Measurements from ENCODE around the gene ABI3BP. TPM values are rescaled to one million over a fixed set of nuclear protein-coding genes. Genes with fewer than 3 reads are reported as not detected.

Gene ABI3BP
- total and polyA plus RNA-seq, 5 experiments from 2014 or later, result not detected

GRCh38 chr3:100782906-100783305, 210.3 kb downstream of the ABI3BP start:
- ATAC-seq (no peak), DNase-seq (no peak)
- Mint-ChIP-seq H3K4me1 (no peaks in the 10 kb centered on the region), H3K27me3 (peaks cover 0 to 2% (median 0%) of the 10 kb centered on the region in 5 donors), H3K9me3 (peaks cover 0 to 14% (median 4%) of the 10 kb centered on the region in 9 donors), H3K4me3 (no peak overlapping the region), H3K36me3 (peaks cover 0 to 5% (median 0%) of the 10 kb centered on the region in 3 donors), H3K27ac (no peak overlapping the region)
- POLR2A ChIA-PET, result no interaction called here

- Mint-ChIP-seq H3K36me3 (peaks cover 0 to 5% (median 0%) of the 10 kb centered on the region in 3 donors), H3K27me3 (peaks cover 0 to 2% (median 0%) of the 10 kb centered on the region in 5 donors), H3K9me3 (peaks cover 0 to 14% (median 4%) of the 10 kb centered on the region in 9 donors), H3K4me3 (no peak overlapping the region), H3K4me1 (no peaks in the 10 kb centered on the region), H3K27ac (no peak overlapping the region)
- ATAC-seq (no peak), DNase-seq (no peak)
- POLR2A ChIA-PET, result no interaction called here
Measured at GRCh38 chr3:100782348-100782747, 210.9 kb downstream of the ABI3BP start.

- no peak overlapping the region for H3K27ac Mint-ChIP-seq
- H3K4me1 Mint-ChIP-seq, result no peaks in the 10 kb centered on the region
- no peak for DNase-seq
- POLR2A ChIA-PET, result no interaction called here
- ATAC-seq, result no peak
- H3K9me3 Mint-ChIP-seq, result peaks cover 0 to 14% (median 4%) of the 10 kb centered on the region in 9 donors
- H3K27me3 Mint-ChIP-seq, result peaks cover 0 to 2% (median 0%) of the 10 kb centered on the region in 5 donors
- H3K4me3 Mint-ChIP-seq, result no peak overlapping the region
- H3K36me3 Mint-ChIP-seq, result peaks cover 0 to 5% (median 0%) of the 10 kb centered on the region in 3 donors
Measured at GRCh38 chr3:100781301-100781700, 211.9 kb downstream of the ABI3BP start.

- Mint-ChIP-seq H3K9me3 (peaks cover 0 to 6% (median 2%) of the 10 kb centered on the region in 9 donors), H3K27ac (no peak overlapping the region), H3K4me3 (no peak overlapping the region), H3K27me3 (peaks cover 0 to 1% (median 0%) of the 10 kb centered on the region in 5 donors), H3K4me1 (no peaks in the 10 kb centered on the region), H3K36me3 (no peaks in the 10 kb centered on the region)
- ATAC-seq, result no peak
- DNase-seq, result no peak
- POLR2A ChIA-PET, result no interaction called here
Measured at GRCh38 chr3:100780071-100780622, 213.1 kb downstream of the ABI3BP start.

- Mint-ChIP-seq H3K27me3 (no peaks in the 10 kb centered on the region), H3K36me3 (no peaks in the 10 kb centered on the region), H3K4me3 (no peak overlapping the region), H3K9me3 (peaks cover 0 to 3% (median under 1%) of the 10 kb centered on the region in 9 donors), H3K27ac (no peak overlapping the region), H3K4me1 (no peaks in the 10 kb centered on the region)
- ATAC-seq, result no peak
- POLR2A ChIA-PET, result no interaction called here
- DNase-seq, result no peak
Measured at GRCh38 chr3:100779480-100779879, 213.7 kb downstream of the ABI3BP start.

GRCh38 chr3:100777271-100777670, 215.9 kb downstream of the ABI3BP start:
- no peak for ATAC-seq
- Mint-ChIP-seq H3K36me3 (peaks cover 0 to 4% (median 1%) of the 10 kb centered on the region in 3 donors), H3K9me3 (peaks cover 0 to 7% (median 0%) of the 10 kb centered on the region in 9 donors), H3K4me3 (no peak overlapping the region), H3K27ac (no peak overlapping the region), H3K27me3 (no peaks in the 10 kb centered on the region), H3K4me1 (no peaks in the 10 kb centered on the region)
- DNase-seq, result no peak
- POLR2A ChIA-PET, result no interaction called here

- no peak overlapping the region for H3K4me3 Mint-ChIP-seq
- peaks cover 0 to 5% (median 1%) of the 10 kb centered on the region in 3 donors for H3K36me3 Mint-ChIP-seq
- peaks cover 0 to 10% (median 0%) of the 10 kb centered on the region in 9 donors for H3K9me3 Mint-ChIP-seq
- no peak for ATAC-seq
- POLR2A ChIA-PET, result no interaction called here
- no peak overlapping the region for H3K27ac Mint-ChIP-seq
- DNase-seq, result no peak
- no peaks in the 10 kb centered on the region for H3K27me3 Mint-ChIP-seq
- no peaks in the 10 kb centered on the region for H3K4me1 Mint-ChIP-seq
Measured at GRCh38 chr3:100776746-100777145, 216.5 kb downstream of the ABI3BP start.

GRCh38 chr3:100776097-100776729, 217.0 kb downstream of the ABI3BP start:
- Mint-ChIP-seq H3K36me3 (peaks cover 0 to 5% (median 1%) of the 10 kb centered on the region in 3 donors), H3K27me3 (no peaks in the 10 kb centered on the region), H3K9me3 (peaks cover 0 to 10% (median 0%) of the 10 kb centered on the region in 9 donors), H3K4me3 (no peak overlapping the region), H3K27ac (no peak overlapping the region), H3K4me1 (no peaks in the 10 kb centered on the region)
- ATAC-seq (no peak), DNase-seq (no peak)
- POLR2A ChIA-PET, result no interaction called here

- Mint-ChIP-seq H3K36me3 (peaks cover 0 to 5% (median 1%) of the 10 kb centered on the region in 3 donors), H3K27ac (no peak overlapping the region), H3K4me1 (no peaks in the 10 kb centered on the region), H3K4me3 (no peak overlapping the region), H3K9me3 (peaks cover 0 to 10% (median 0%) of the 10 kb centered on the region in 9 donors), H3K27me3 (no peaks in the 10 kb centered on the region)
- ATAC-seq (no peak), DNase-seq (no peak)
- POLR2A ChIA-PET, result no interaction called here
Measured at GRCh38 chr3:100775669-100776068, 217.6 kb downstream of the ABI3BP start.

GRCh38 chr3:100775226-100775625, 218.0 kb downstream of the ABI3BP start:
- Mint-ChIP-seq H3K36me3 (peaks cover 0 to 5% (median 1%) of the 10 kb centered on the region in 3 donors), H3K9me3 (peaks cover 0 to 10% (median 0%) of the 10 kb centered on the region in 9 donors), H3K27ac (no peak overlapping the region), H3K4me1 (no peaks in the 10 kb centered on the region), H3K27me3 (peaks cover 0 to under 1% (median 0%) of the 10 kb centered on the region in 5 donors), H3K4me3 (no peak overlapping the region)
- DNase-seq, result no peak
- ATAC-seq, result no peak
- POLR2A ChIA-PET, result no interaction called here

GRCh38 chr3:100769693-100770092, 223.5 kb downstream of the ABI3BP start:
- no peak overlapping the region for H3K4me3 Mint-ChIP-seq
- H3K27me3 Mint-ChIP-seq, result peaks cover 0 to 1% (median 0%) of the 10 kb centered on the region in 5 donors
- no peaks in the 10 kb centered on the region for H3K4me1 Mint-ChIP-seq
- DNase-seq (no peak), ATAC-seq (no peak)
- peaks cover 0 to 10% (median 0%) of the 10 kb centered on the region in 9 donors for H3K9me3 Mint-ChIP-seq
- POLR2A ChIA-PET, result no interaction called here
- H3K36me3 Mint-ChIP-seq, result peaks cover 3 to 6% (median 5%) of the 10 kb centered on the region in 3 donors
- no peak overlapping the region for H3K27ac Mint-ChIP-seq

GRCh38 chr3:100766069-100766468, 227.2 kb downstream of the ABI3BP start:
- Mint-ChIP-seq H3K4me1 (no peaks in the 10 kb centered on the region), H3K9me3 (no peaks in the 10 kb centered on the region), H3K27me3 (peaks cover 0 to 3% (median 0%) of the 10 kb centered on the region in 5 donors), H3K4me3 (no peak overlapping the region), H3K36me3 (peaks cover 0 to 4% (median 3%) of the 10 kb centered on the region in 3 donors), H3K27ac (no peak overlapping the region)
- POLR2A ChIA-PET, result no interaction called here
- no peak for ATAC-seq
- no peak for DNase-seq

GRCh38 chr3:100765437-100765975, 227.7 kb downstream of the ABI3BP start:
- H3K36me3 Mint-ChIP-seq, result peaks cover 0 to 4% (median 3%) of the 10 kb centered on the region in 3 donors
- POLR2A ChIA-PET, result no interaction called here
- peaks cover 0 to 3% (median 0%) of the 10 kb centered on the region in 5 donors for H3K27me3 Mint-ChIP-seq
- H3K4me1 Mint-ChIP-seq, result no peaks in the 10 kb centered on the region
- no peak for ATAC-seq
- H3K27ac Mint-ChIP-seq, result no peak overlapping the region
- DNase-seq, result no peak
- H3K4me3 Mint-ChIP-seq, result no peak overlapping the region
- no peaks in the 10 kb centered on the region for H3K9me3 Mint-ChIP-seq

Measured in naive thymus-derived CD8-positive, alpha-beta T cell (primary cell).